Trophoblast cell (in vitro differentiated cells and primary cell): ENCODE results near the gene RNF152.

Experiments
- DNase-seq, 2 donors: peaks; one replicate each; pipeline ENCODE4 v3.0.0-alpha.2; 2016
- H2AFZ ChIP-seq: 2 replicates; pipeline ENCODE4 v1.6.1; 2013; ENCODE audit warnings: low read length, moderate library complexity, mild to moderate bottlenecking; ENCODE audit not compliant: insufficient read depth, poor library complexity
- H2AK5ac ChIP-seq: 2 replicates; pipeline ENCODE4 v1.6.1; 2013; ENCODE audit warnings: mild to moderate bottlenecking, low read length
- H2BK120ac ChIP-seq: 2 replicates; pipeline ENCODE4 v1.6.1; 2013; ENCODE audit warnings: low read length, mild to moderate bottlenecking, moderate library complexity; ENCODE audit not compliant: insufficient read depth, poor library complexity
- H2BK12ac ChIP-seq: 2 replicates; pipeline ENCODE4 v1.6.1; 2013; ENCODE audit warnings: mild to moderate bottlenecking, low read length, moderate library complexity
- H2BK5ac ChIP-seq: 2 replicates; pipeline ENCODE4 v1.6.1; 2013; ENCODE audit warnings: low read length, low read depth, moderate library complexity, mild to moderate bottlenecking; ENCODE audit not compliant: poor library complexity
- H3K14ac ChIP-seq: 2 replicates; pipeline ENCODE4 v1.6.1; 2013; ENCODE audit warnings: mild to moderate bottlenecking, low read length
- H3K18ac ChIP-seq: 2 replicates; pipeline ENCODE4 v1.6.1; 2013; ENCODE audit warnings: mild to moderate bottlenecking, low read length
- H3K23ac ChIP-seq: 2 replicates; pipeline ENCODE4 v1.6.1; 2013; ENCODE audit warnings: low read length
- H3K27ac ChIP-seq: 2 replicates; pipeline ENCODE4 v1.5.1; 2013; ENCODE audit warnings: low read depth, mild to moderate bottlenecking, inconsistent platforms, low read length, moderate library complexity
- H3K27me3 ChIP-seq: 2 replicates; pipeline ENCODE4 v1.6.1; 2013; ENCODE audit warnings: inconsistent platforms, mild to moderate bottlenecking, low read length, moderate library complexity; ENCODE audit not compliant: insufficient read depth
- H3K36me3 ChIP-seq, 2 experiments: 1 replicate in 1 of 2; 2 replicates in 1 of 2; pipeline ENCODE4 v1.6.1; 2013; ENCODE audit warnings: low read length in 2 of 2, mild to moderate bottlenecking in 2 of 2, moderate library complexity in 1 of 2; ENCODE audit not compliant: insufficient read depth in 2 of 2, control insufficient read depth in 1 of 2
- H3K4ac ChIP-seq: 2 replicates; pipeline ENCODE4 v1.6.1; 2013; ENCODE audit warnings: low read depth, mild to moderate bottlenecking, low read length, moderate library complexity
- H3K4me1 ChIP-seq, 2 experiments: 1 replicate in 1 of 2; 2 replicates in 1 of 2; pipeline ENCODE4 v1.6.1; 2013; ENCODE audit warnings: low read length in 2 of 2, mild to moderate bottlenecking in 2 of 2, moderate library complexity in 1 of 2; ENCODE audit not compliant: insufficient read depth in 2 of 2, control insufficient read depth in 1 of 2
- H3K4me2 ChIP-seq: 2 replicates; pipeline ENCODE4 v1.6.1; 2013; ENCODE audit warnings: inconsistent platforms, mild to moderate bottlenecking, low read length, moderate library complexity
- H3K4me3 ChIP-seq: 2 replicates; pipeline ENCODE4 v1.5.1; 2013; ENCODE audit warnings: mild to moderate bottlenecking, low read depth, low read length, inconsistent platforms
- H3K79me1 ChIP-seq: one replicate; pipeline ENCODE4 v1.6.1; 2013; ENCODE audit warnings: low read length
- H3K79me2 ChIP-seq: 2 replicates; pipeline ENCODE4 v1.6.1; 2013; ENCODE audit warnings: low read length, mild to moderate bottlenecking; ENCODE audit not compliant: control insufficient read depth, insufficient read depth, poor library complexity
- H3K9ac ChIP-seq: 2 replicates; pipeline ENCODE4 v1.6.1; 2013; ENCODE audit warnings: mild to moderate bottlenecking, low read length
- H3K9me3 ChIP-seq: 2 replicates; pipeline ENCODE4 v1.6.1; 2013; ENCODE audit warnings: low read depth, mild to moderate bottlenecking, control low read depth, inconsistent platforms, low read length; ENCODE audit not compliant: insufficient read depth
- H4K12ac ChIP-seq: 2 replicates; pipeline ENCODE4 v1.6.1; 2013; ENCODE audit warnings: low read depth, mild to moderate bottlenecking, low read length, moderate library complexity
- H4K8ac ChIP-seq: 2 replicates; pipeline ENCODE4 v1.6.1; 2013; ENCODE audit warnings: low read depth, mild to moderate bottlenecking, low read length, moderate library complexity
- H4K91ac ChIP-seq: one replicate; pipeline ENCODE4 v1.6.1; 2013; ENCODE audit warnings: low read depth, mild to moderate bottlenecking, low read length, moderate library complexity
- WGBS: extraction: QIAGEN DNeasy Blood & Tissue Kit; methylation state at CpG from one replicate; pipeline ENCODE4 v1.1.7; 2013; ENCODE audit warnings: missing lambda C conversion rate; ENCODE audit not compliant: insufficient read length, insufficient coverage; ENCODE audit errors: extremely low coverage; 5-methylcytosine and 5-hydroxymethylcytosine counted together

RNF152 gene

DNA sequence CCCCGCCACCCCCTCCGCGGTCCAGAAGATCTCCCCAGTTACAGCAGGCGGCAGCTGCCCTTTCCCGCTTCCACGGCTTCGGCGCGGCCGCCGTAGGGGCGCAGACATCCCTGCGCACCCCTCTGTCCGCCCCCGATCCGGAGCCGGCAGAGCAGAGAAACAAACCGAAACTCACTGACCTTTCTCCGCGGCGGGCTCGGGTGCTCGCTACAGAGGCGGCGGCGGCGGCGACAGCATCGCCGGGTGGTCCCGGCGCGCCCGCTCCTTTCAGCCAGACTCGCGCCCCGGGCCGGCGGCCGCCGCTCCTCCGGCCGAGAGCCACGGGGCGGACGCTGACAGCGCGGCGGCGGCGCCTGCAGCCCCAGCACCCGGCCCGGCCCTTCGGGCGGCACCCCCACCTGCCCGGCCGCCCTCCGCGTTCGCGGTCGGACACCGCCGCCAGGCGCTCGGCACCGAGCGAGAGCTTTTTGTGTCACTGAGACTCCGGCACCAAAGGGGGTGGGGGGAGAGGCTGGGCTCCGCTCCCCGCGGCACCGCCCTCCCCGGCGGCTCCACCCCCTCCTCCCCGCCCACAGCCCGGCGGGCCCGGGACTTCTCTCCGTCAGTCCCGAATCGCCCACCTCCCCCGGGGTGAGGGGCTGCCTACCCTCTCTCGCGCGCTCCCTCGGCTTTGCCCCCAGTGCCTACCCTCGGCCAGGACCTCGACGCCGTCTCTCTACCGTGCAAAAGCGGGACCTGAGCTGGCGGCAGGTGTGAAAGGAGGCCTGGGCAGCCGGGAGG, 1.4 kb upstream of the RNF152 start:
- Histone ChIP-seq H3K14ac (peak overlapping the region; percentile 86), H2BK120ac (peak overlapping the region; percentile 65), H3K18ac (peak overlapping the region; percentile 89), H3K4me2 (peak overlapping the region; percentile 76), H3K4me3 (peak overlapping the region; percentile 96), H4K91ac (peak overlapping the region; percentile 83), H2AK5ac (no peak overlapping the region), H2AFZ (peak overlapping the region; percentile 92), H3K4ac (peak overlapping the region; percentile 80), H3K79me1 (peaks cover 15% of the 10 kb centered on the region), H3K4me1 (peaks cover 2 to 19% of the 10 kb centered on the region in 2 experiments), H3K79me2 (peaks cover 5% of the 10 kb centered on the region), H4K12ac (peak overlapping the region; percentile 50), H3K9me3 (no peaks in the 10 kb centered on the region), H2BK5ac (peak overlapping the region; percentile 69), H4K8ac (peak overlapping the region; percentile 81), H3K9ac (peak overlapping the region; percentile 67), H3K23ac (no peak overlapping the region), H3K27me3 (no peaks in the 10 kb centered on the region), H3K36me3 (peaks cover 0 to 4% of the 10 kb centered on the region in 2 experiments), H3K27ac (peak overlapping the region; percentile 24), H2BK12ac (peak overlapping the region; percentile 31)
- no CpG with 5 or more reads among the region's 95 CpGs for WGBS
- DNase-seq = peak; percentile 34 to 51

- H3K27me3 ChIP-seq = no peaks in the 10 kb centered on the region
- H3K79me2 ChIP-seq = peaks cover 5% of the 10 kb centered on the region
- H3K4me2 ChIP-seq = peak overlapping the region; percentile 76
- peaks cover 0 to 4% of the 10 kb centered on the region in 2 experiments for H3K36me3 ChIP-seq
- peak overlapping the region; percentile 96 for H3K4me3 ChIP-seq
- no peaks in the 10 kb centered on the region for H3K9me3 ChIP-seq
- peak overlapping the region; percentile 77 for H2AFZ ChIP-seq
- no peak overlapping the region for H2AK5ac ChIP-seq
- H3K9ac ChIP-seq = peak overlapping the region; percentile 70
- H2BK5ac ChIP-seq = no peak overlapping the region
- H3K23ac ChIP-seq = no peak overlapping the region
- DNase-seq = no peak
- peak overlapping the region; percentile 75 for H3K14ac ChIP-seq
- H3K4me1 ChIP-seq = peaks cover 2 to 13% of the 10 kb centered on the region in 2 experiments
- peak overlapping the region; percentile 19 for H2BK120ac ChIP-seq
- peaks cover 15% of the 10 kb centered on the region for H3K79me1 ChIP-seq
- H4K91ac ChIP-seq = peak overlapping the region; percentile 83
- H4K8ac ChIP-seq = peak overlapping the region; percentile 81
- peak overlapping the region; percentile 24 for H3K27ac ChIP-seq
- H3K18ac ChIP-seq = peak overlapping the region; percentile 89
- no CpG with 5 or more reads among the region's 65 CpGs for WGBS
- H2BK12ac ChIP-seq = peak overlapping the region; percentile 1
- peak overlapping the region; percentile 80 for H3K4ac ChIP-seq
- no peak overlapping the region for H4K12ac ChIP-seq
Observed at GRCh38 chr18:61893309-61893970, 633 bp upstream of the RNF152 start.

GRCh38 chr18:61891894-61892293, 913 bp downstream of the RNF152 start:
- Histone ChIP-seq H4K12ac (no peak overlapping the region), H3K4me2 (peak overlapping the region; percentile 38), H2BK5ac (no peak overlapping the region), H3K23ac (no peak overlapping the region), H3K9ac (no peak overlapping the region), H3K4me3 (no peak overlapping the region), H3K9me3 (no peaks in the 10 kb centered on the region), H3K79me1 (peaks cover 15% of the 10 kb centered on the region), H2AFZ (no peak overlapping the region), H3K79me2 (peaks cover 5% of the 10 kb centered on the region), H3K27me3 (no peaks in the 10 kb centered on the region), H4K91ac (no peak overlapping the region), H2BK120ac (no peak overlapping the region), H3K27ac (no peak overlapping the region), H4K8ac (no peak overlapping the region), H2BK12ac (no peak overlapping the region), H3K4me1 (peaks cover 2 to 11% of the 10 kb centered on the region in 2 experiments), H3K36me3 (peaks cover 2 to 7% of the 10 kb centered on the region in 2 experiments), H3K14ac (no peak overlapping the region), H2AK5ac (no peak overlapping the region), H3K18ac (no peak overlapping the region), H3K4ac (no peak overlapping the region)
- no CpG with 5 or more reads among the region's 4 CpGs for WGBS
- no peak for DNase-seq

DNA sequence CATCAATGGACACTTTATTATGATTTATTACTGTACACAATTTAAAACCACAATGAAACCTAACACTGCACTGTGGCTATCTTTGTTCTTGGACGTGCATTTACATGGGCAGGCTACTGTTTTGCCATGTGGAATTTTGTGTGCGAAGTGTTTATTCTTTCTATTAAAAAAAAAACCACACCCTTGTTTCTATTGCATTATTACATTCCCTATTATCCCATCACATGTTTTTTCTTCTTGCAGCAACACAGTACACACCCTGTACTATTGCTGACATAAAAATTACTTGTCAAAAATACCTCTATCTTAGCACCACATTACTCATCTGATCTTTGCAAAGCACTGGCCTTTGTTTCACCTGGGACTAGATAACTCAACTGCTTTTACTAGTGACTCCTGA, 1.5 kb downstream of the RNF152 start:
- peaks cover 5% of the 10 kb centered on the region for H3K79me2 ChIP-seq
- no peak overlapping the region for H3K14ac ChIP-seq
- no peak overlapping the region for H3K4me3 ChIP-seq
- no peak overlapping the region for H3K4me2 ChIP-seq
- H4K8ac ChIP-seq = no peak overlapping the region
- no peak overlapping the region for H3K18ac ChIP-seq
- H2AFZ ChIP-seq = no peak overlapping the region
- peaks cover 2 to 7% of the 10 kb centered on the region in 2 experiments for H3K36me3 ChIP-seq
- no CpG with 5 or more reads among the region's 2 CpGs for WGBS
- H3K27ac ChIP-seq = no peak overlapping the region
- H3K9me3 ChIP-seq = no peaks in the 10 kb centered on the region
- H3K23ac ChIP-seq = no peak overlapping the region
- no peak overlapping the region for H2BK12ac ChIP-seq
- H2BK5ac ChIP-seq = no peak overlapping the region
- H3K27me3 ChIP-seq = no peaks in the 10 kb centered on the region
- H3K4ac ChIP-seq = no peak overlapping the region
- H2AK5ac ChIP-seq = no peak overlapping the region
- no peak overlapping the region for H2BK120ac ChIP-seq
- H4K91ac ChIP-seq = no peak overlapping the region
- DNase-seq = no peak
- no peak overlapping the region for H3K9ac ChIP-seq
- H3K4me1 ChIP-seq = peaks cover 1 to 9% of the 10 kb centered on the region in 2 experiments
- H4K12ac ChIP-seq = no peak overlapping the region
- peaks cover 14% of the 10 kb centered on the region for H3K79me1 ChIP-seq
